HCT116 (cell line): ENCODE data around the gene HCRTR1. TPM values are rescaled to one million over a fixed set of nuclear protein-coding genes. Genes with fewer than 3 reads are reported as not detected.

ENCODE experiments used
- ATAC-seq: fragments of 200-7000 bp; cut with Tn5 transposase; 2 replicates; pipeline ENCODE4 v1.9.1; 2020; ENCODE audit warnings: mild to moderate bottlenecking, moderate library complexity
- BruUV-seq: library from RNA; stranded (reverse); fragments of 400-500 nt; replicated peaks from 2 replicates; lab custom pipeline; 2021; lab: Mats Ljungman, UMichigan
- CTCF ChIA-PET: fragments of 300-600 bp; sonication (Branson Sonifier 250); formaldehyde crosslinking; loops from one replicate; lab custom pipeline; 2021; ENCODE audit warnings: antibody characterized with exemption; lab: Charles Lee
- POLR2A ChIA-PET: fragments of 300-600, 350-600 bp; sonication (Branson Sonifier 250); formaldehyde crosslinking; loops from one replicate; lab custom pipeline; 2021; ENCODE audit warnings: antibody characterized with exemption; lab: Charles Lee
- RAD21 ChIA-PET, 2 experiments: fragments of 300-600 bp; sonication (Branson Sonifier 250); formaldehyde crosslinking; loops; one replicate each; lab custom pipeline; 2023; ENCODE audit warnings: low total read pairs in 2 of 2; ENCODE audit not compliant: uncharacterized antibody in 2 of 2, unreplicated experiment in 2 of 2, low non-redundant PET in 1 of 2; lab: Charles Lee
- DNase-seq: peaks from one replicate; pipeline ENCODE4 v3.0.0-alpha.2; 2010; ENCODE audit warnings: low read depth, low spot score
- H2AFZ ChIP-seq: fragments of 200-600 bp; shearing (Covaris generic), sonication (generic); 2 replicates; pipeline ENCODE4 v1.6.1; 2017; ENCODE audit warnings: low read depth, mixed run types, mixed read lengths, antibody characterized with exemption, low read length; ENCODE audit not compliant: poor library complexity, severe bottlenecking
- H3K27ac ChIP-seq: 2 replicates; pipeline ENCODE4 v1.5.1; 2012; ENCODE audit warnings: low read depth, low read length
- H3K27me3 ChIP-seq: fragments of 200-600 bp; sonication (generic); 2 replicates; pipeline ENCODE4 v1.6.1; 2016; ENCODE audit warnings: mixed run types, low read length, mixed read lengths; ENCODE audit not compliant: insufficient read depth
- H3K36me3 ChIP-seq, 2 experiments: fragments of 200-500 bp in 1 of 2; fragments of 200-600 bp in 1 of 2; sonication (Bioruptor generic) in 1 of 2; sonication (generic) in 1 of 2; 2 replicates each; pipeline versions ENCODE4 v1.5.1 to v1.6.1; 2014 to 2016; ENCODE audit warnings: low read length in 2 of 2, inconsistent platforms in 1 of 2, mixed read lengths in 1 of 2, mixed run types in 1 of 2; ENCODE audit not compliant: insufficient read depth in 2 of 2, control insufficient read depth in 1 of 2
- H3K4me1 ChIP-seq, 2 experiments: fragments of 200-600 bp in 1 of 2; sonication (generic) in 1 of 2; 2 replicates each; pipeline versions ENCODE4 v1.5.1 to v1.6.1; 2012 to 2017; ENCODE audit warnings: low read length in 2 of 2, inconsistent platforms in 1 of 2, mild to moderate bottlenecking in 1 of 2, mixed read lengths in 1 of 2, mixed run types in 1 of 2, moderate library complexity in 1 of 2; ENCODE audit not compliant: insufficient read depth in 2 of 2, control insufficient read depth in 1 of 2
- H3K4me2 ChIP-seq: fragments of 200-600 bp; sonication (generic); 2 replicates; pipeline ENCODE4 v1.6.1; 2017; ENCODE audit warnings: mixed run types, low read length, mixed read lengths
- H3K4me3 ChIP-seq, 2 experiments: fragments of 200-600 bp in 1 of 2; sonication (generic) in 1 of 2; replicated peaks in 1 of 2; 2 replicates each; pipeline ENCODE4 v1.5.1; 2011 to 2016; ENCODE audit warnings: low read length in 2 of 2, control low read depth in 1 of 2, low read depth in 1 of 2, mild to moderate bottlenecking in 1 of 2, mixed read lengths in 1 of 2, mixed run types in 1 of 2
- H3K79me2 ChIP-seq: fragments of 200-600 bp; sonication (generic); 2 replicates; pipeline ENCODE4 v1.6.1; 2017; ENCODE audit warnings: mild to moderate bottlenecking, mixed run types, low read length, moderate library complexity, mixed read lengths; ENCODE audit not compliant: insufficient read depth
- H3K9ac ChIP-seq: fragments of 200-600 bp; sonication (generic); 2 replicates; pipeline ENCODE4 v1.6.1; 2016; ENCODE audit warnings: low read length, mixed read lengths
- H3K9me2 ChIP-seq: fragments of 200-600 bp; sonication (generic), shearing (Covaris generic); 2 replicates; pipeline ENCODE4 v1.6.1; 2017; ENCODE audit warnings: mixed run types, mild to moderate bottlenecking, moderate library complexity; ENCODE audit not compliant: insufficient read depth
- H3K9me3 ChIP-seq, 2 experiments: fragments of 200-500 bp in 1 of 2; fragments of 200-600 bp in 1 of 2; sonication (Bioruptor generic) in 1 of 2; sonication (generic) in 1 of 2; 2 replicates each; pipeline ENCODE4 v1.6.1; 2014 to 2017; ENCODE audit warnings: low read length in 2 of 2, mixed read lengths in 2 of 2, inconsistent platforms in 1 of 2, low read depth in 1 of 2, mild to moderate bottlenecking in 1 of 2, mixed run types in 1 of 2, moderate library complexity in 1 of 2; ENCODE audit not compliant: control insufficient read depth in 1 of 2, insufficient read depth in 1 of 2
- H4K20me1 ChIP-seq: fragments of 200-600 bp; sonication (generic), shearing (Covaris generic); 2 replicates; pipeline ENCODE4 v1.6.1; 2017; ENCODE audit warnings: mixed run types, mild to moderate bottlenecking, moderate library complexity; ENCODE audit not compliant: insufficient read depth
- CBX3 ChIP-seq: IDR thresholded peaks from 2 replicates; pipeline ENCODE4 v1.6.1; 2012; ENCODE audit warnings: low read depth
- EGR1 ChIP-seq: IDR thresholded peaks from 2 replicates; pipeline ENCODE4 v1.6.1; 2012; ENCODE audit warnings: low read depth
- ELF1 ChIP-seq: IDR thresholded peaks from 2 replicates; pipeline ENCODE4 v1.6.1; 2012; ENCODE audit warnings: low read depth, borderline replicate concordance
- EZH2phosphoT487 ChIP-seq: fragments of 200-600 bp; IDR thresholded peaks from 2 replicates; pipeline ENCODE4 v1.6.1; 2018; ENCODE audit warnings: antibody characterized with exemption, borderline replicate concordance
- POLR2AphosphoS5 ChIP-seq: IDR thresholded peaks from 2 replicates; pipeline ENCODE4 v1.6.1; 2011; ENCODE audit warnings: mild to moderate bottlenecking, low read depth, low read length, moderate library complexity
- SRF ChIP-seq: IDR thresholded peaks from 2 replicates; pipeline ENCODE4 v1.6.1; 2012; ENCODE audit warnings: low read depth
- TCF7L2 ChIP-seq: IDR thresholded peaks from 2 replicates; pipeline ENCODE4 v1.7.0; 2011; ENCODE audit warnings: borderline replicate concordance, inconsistent platforms; ENCODE audit not compliant: insufficient read depth, insufficient read length; ENCODE audit errors: extremely low read depth
- intact Hi-C: fragments of 100-400 bp; cut with micrococcal nuclease; formaldehyde crosslinking; loops from 2 replicates; pipeline ENCODE4 v1.10.0; 2022
- total RNA-seq: library from RNA; stranded (reverse); gene quantifications from one replicate; pipeline ENCODE4 v1.2.1, GENCODE V29; 2021; ENCODE audit not compliant: unreplicated experiment
- TF ChIP-seq, protein P1 (sequence below): IDR thresholded peaks from 2 replicates; pipeline ENCODE4 v1.6.1; 2012

HCRTR1 gene
- total RNA-seq, 1 experiment from 2014 or later, result not detected

DNA sequence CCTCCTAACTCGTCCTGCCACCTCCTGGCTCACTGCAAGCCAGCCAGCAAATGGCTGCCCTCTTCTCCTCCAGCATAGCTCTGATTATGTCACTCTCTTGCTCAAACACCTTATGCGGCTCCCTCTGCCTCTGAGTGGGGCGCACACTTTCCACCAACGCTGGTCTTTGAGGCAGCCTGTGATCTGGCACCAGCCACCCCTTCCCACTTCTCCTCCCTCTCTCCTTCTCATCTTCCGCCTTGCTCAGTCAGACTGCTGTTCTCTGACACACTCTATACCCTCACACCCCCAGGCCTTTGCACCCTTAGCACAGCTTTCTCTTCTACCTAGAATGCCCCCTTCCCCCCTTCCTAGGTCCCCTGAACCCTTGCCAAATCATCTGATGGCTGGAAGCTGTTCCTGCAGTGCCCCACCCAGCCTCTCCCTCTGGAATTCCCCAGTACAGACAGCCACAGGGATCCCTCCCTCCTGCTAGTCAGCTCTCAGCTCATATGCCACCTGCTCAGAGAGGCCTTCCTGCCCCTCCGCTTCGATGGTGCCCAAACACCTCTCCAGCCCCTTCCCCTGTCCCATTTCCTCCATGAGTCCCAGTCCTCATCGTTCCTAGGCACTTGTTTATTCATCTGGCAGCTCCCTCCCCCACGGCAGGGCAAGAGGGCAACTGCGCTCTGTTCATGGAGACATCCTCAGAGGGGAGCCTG is 48.9 kb downstream of the HCRTR1 start:
- no peaks in the 10 kb centered on the region for H3K9me3 ChIP-seq
- ChIA-PET CTCF (interaction anchor here (1.1 to 6.0 kb wide), 5 partner anchors 46 to 298 kb away, joined by 3 to 105 read pairs (median 3); no protein-coding TSS in a partner anchor), POLR2A (no interaction called here), RAD21 (interaction anchor here in 1 of 2 experiments (2.8 kb wide), 1 partner anchor 122 kb away, joined by 28 read pairs; no protein-coding TSS in a partner anchor)
- H2AFZ ChIP-seq, result no peak overlapping the region
- H4K20me1 ChIP-seq, result no peaks in the 10 kb centered on the region
- no peak overlapping the region for H3K9ac ChIP-seq
- intact Hi-C loops, result loop anchor here (10.0 kb wide), 1 partner anchor 298 kb away; no protein-coding TSS in a partner anchor
- H3K4me2 ChIP-seq, result peak overlapping the region; percentile 45
- H3K27me3 ChIP-seq, result no peaks in the 10 kb centered on the region
- H3K9me2 ChIP-seq, result no peaks in the 10 kb centered on the region
- H3K36me3 ChIP-seq, result no peaks in the 10 kb centered on the region
- ATAC-seq (0 out of 2 replicates have a peak, but pooled peaks have one; percentile 15), DNase-seq (no peak)
- H3K4me3 ChIP-seq, result no peak overlapping the region
- TF ChIP-seq CBX3 (no peak), SRF (no peak), TCF7L2 (no peak), ELF1 (no peak), POLR2AphosphoS5 (no peak), EGR1 (no peak), EZH2phosphoT487 (no peak)
- TF ChIP-seq, protein P1, sequence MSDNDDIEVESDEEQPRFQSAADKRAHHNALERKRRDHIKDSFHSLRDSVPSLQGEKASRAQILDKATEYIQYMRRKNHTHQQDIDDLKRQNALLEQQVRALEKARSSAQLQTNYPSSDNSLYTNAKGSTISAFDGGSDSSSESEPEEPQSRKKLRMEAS, result no peak
- H3K4me1 ChIP-seq, result peaks cover 23 to 29% of the 10 kb centered on the region in 2 experiments
- H3K79me2 ChIP-seq, result no peaks in the 10 kb centered on the region
- BruUV-seq, result no TSS peak
- no peak overlapping the region for H3K27ac ChIP-seq
